ENCODE measurements around the gene SUSD6. TPM values are rescaled to one million over a fixed set of nuclear protein-coding genes. Genes with fewer than 3 reads are reported as not detected.

The SUSD6 gene
- polyA plus RNA-seq, 1 donor from 2014 or later, result 14.3 TPM

- Mint-ChIP-seq H3K27me3 (no peaks in the 10 kb centered on the region), H3K4me1 (peaks cover 50 to 65% (median 63%) of the 10 kb centered on the region in 3 donors)
Measured at GRCh38 chr14:69700575-69700974, 89.2 kb downstream of the SUSD6 start.

DNA sequence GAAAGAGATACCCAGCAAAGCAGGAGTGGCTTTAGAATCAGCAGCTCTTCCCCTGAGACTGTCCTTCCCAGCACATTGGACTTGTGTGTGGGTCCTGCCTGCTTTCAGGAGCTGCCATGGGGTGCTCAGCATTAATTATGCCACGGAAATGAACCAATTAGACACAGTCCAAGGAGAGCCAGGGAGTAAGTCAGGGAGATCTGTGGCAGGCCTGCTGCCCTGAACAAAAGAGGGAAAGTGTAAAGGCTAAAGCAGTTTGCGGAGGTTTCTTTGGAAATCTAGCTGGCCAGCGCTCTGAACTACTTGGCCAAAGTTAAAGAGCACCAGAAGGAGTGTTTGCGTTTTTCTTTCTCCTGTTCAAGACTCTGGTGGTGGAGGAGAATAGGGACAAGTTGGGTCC, 89.9 kb downstream of the SUSD6 start:
- peaks cover 45 to 63% (median 58%) of the 10 kb centered on the region in 3 donors for H3K4me1 Mint-ChIP-seq

More at GRCh38 chr14:69700575-69700974, 89.2 kb downstream of the SUSD6 start:
- H3K36me3 Mint-ChIP-seq, result peaks cover 2% of the 10 kb centered on the region
- no peak overlapping the region for H3K4me3 Mint-ChIP-seq
- no peaks in the 10 kb centered on the region for H3K9me3 Mint-ChIP-seq
- H3K27ac Mint-ChIP-seq, result peak overlapping the region in 1 of 3 donors; percentile 73

DNA sequence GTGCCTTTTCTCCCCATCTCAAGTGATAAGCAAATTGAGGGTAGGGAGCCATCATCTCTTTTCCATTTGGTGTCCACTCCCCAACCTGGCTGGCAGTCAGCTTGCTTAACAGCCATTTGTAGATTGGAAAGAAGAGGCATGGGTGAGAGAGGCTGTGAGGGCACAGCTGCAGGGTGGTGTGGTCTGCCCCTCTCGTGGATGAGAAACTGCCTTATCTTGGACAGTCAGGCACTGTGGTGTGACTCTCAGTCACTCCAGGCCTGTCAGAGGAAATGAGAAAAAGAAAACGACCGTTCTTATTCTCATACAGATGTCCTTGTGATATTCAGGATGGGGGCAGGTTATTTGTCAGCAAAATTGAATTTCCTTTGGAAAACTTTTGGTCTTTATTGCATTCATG, 90.5 kb downstream of the SUSD6 start:
- Mint-ChIP-seq H3K4me3 (no peak overlapping the region), H3K27me3 (no peaks in the 10 kb centered on the region), H3K4me1 (peaks cover 40 to 60% (median 53%) of the 10 kb centered on the region in 3 donors), H3K27ac (peak overlapping the region in 2 of 3 donors; percentile 68 to 90), H3K36me3 (peaks cover 5% of the 10 kb centered on the region), H3K9me3 (no peaks in the 10 kb centered on the region)

More for the DNA sequence above, 89.9 kb downstream of the SUSD6 start:
- Mint-ChIP-seq H3K9me3 (no peaks in the 10 kb centered on the region), H3K27ac (no peak overlapping the region), H3K27me3 (no peaks in the 10 kb centered on the region), H3K4me3 (no peak overlapping the region), H3K36me3 (peaks cover 5% of the 10 kb centered on the region)

DNA sequence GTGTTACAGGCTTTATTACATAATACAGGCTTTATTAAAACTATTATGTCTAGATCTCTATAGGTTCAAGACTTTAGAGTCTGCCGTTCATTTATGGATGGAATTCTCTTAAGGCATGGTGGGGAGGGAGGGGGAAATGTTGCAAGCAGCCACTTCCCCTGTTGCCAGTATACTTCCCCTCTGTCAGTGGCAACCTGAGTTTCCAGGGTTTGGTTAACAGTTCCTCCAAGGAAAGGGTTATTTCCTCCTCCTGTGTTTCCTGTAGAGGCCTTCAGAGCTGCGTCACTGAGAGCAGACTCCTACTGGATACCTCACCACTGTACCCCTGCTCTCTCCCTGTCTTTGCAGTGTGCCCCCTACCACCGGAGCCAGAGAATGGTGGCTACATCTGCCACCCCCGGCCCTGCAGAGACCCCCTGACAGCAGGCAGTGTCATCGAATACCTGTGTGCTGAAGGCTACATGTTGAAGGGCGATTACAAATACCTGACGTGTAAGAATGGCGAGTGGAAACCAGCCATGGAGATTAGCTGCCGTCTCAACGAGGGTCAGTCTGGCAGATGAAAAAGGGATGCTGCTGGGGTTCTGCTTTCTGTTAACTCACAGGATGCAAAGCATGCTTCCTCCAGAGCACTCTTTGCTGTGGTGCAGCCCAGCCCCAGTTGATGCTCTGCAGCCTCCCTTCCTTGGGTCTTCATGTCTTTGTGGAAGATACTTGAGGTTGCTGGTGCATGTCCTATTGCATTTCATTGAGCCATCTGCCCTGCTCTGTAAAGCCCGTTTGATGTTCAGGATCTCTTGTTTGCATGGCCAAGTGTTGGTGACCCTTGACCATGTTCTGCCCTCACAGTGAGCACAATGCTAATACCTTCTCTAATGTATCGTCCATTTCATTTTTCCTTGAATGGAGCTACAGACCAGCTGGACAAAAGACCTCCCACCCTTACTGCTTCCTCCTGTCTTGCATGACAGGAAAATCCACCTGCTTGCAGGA, 91.9 kb downstream of the SUSD6 start:
- Mint-ChIP-seq H3K27me3 (no peaks in the 10 kb centered on the region), H3K27ac (peak overlapping the region; percentile 68 to 90 (median 90)), H3K4me1 (peaks cover 38 to 59% (median 50%) of the 10 kb centered on the region in 3 donors), H3K4me3 (peak overlapping the region in 3 of 4 donors; percentile 42 to 75 (median 72)), H3K9me3 (no peaks in the 10 kb centered on the region), H3K36me3 (peaks cover 6% of the 10 kb centered on the region)

- no peaks in the 10 kb centered on the region for H3K27me3 Mint-ChIP-seq
- peaks cover 40 to 52% (median 43%) of the 10 kb centered on the region in 3 donors for H3K4me1 Mint-ChIP-seq
- H3K9me3 Mint-ChIP-seq, result no peaks in the 10 kb centered on the region
- no peak overlapping the region for H3K4me3 Mint-ChIP-seq
- peaks cover 6% of the 10 kb centered on the region for H3K36me3 Mint-ChIP-seq
- no peak overlapping the region for H3K27ac Mint-ChIP-seq
Measured at GRCh38 chr14:69704319-69704718, 92.9 kb downstream of the SUSD6 start.

- no peaks in the 10 kb centered on the region for H3K9me3 Mint-ChIP-seq
- peaks cover 28 to 43% (median 36%) of the 10 kb centered on the region in 3 donors for H3K4me1 Mint-ChIP-seq
- H3K4me3 Mint-ChIP-seq, result no peak overlapping the region
- peak overlapping the region in 2 of 3 donors; percentile 16 for H3K27ac Mint-ChIP-seq
- H3K36me3 Mint-ChIP-seq, result peaks cover 8% of the 10 kb centered on the region
- H3K27me3 Mint-ChIP-seq, result no peaks in the 10 kb centered on the region
Measured at GRCh38 chr14:69705706-69706105, 94.3 kb downstream of the SUSD6 start.

DNA sequence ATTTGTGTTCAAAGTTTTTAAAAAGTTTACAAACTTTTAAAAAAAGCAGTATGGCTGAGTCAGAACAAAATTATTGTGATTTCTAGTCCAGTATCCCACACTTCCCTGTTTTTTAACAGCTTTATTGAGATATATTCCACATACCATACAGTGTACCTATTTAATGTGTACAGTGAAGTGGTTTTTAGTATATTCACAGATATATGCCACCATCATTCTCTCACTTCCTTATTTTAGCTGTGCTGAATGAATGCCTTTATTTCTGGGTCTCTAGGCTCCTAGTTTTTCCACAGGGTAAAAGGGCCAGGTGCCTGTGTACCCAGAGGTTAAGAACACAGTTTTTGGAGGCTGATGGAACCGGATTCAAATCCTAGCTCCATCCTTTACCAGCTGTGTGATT, 96.7 kb downstream of the SUSD6 start:
- Mint-ChIP-seq H3K27ac (peak overlapping the region; percentile 25 to 67 (median 40)), H3K4me1 (peaks cover 19 to 28% (median 22%) of the 10 kb centered on the region in 3 donors), H3K27me3 (no peaks in the 10 kb centered on the region), H3K36me3 (peaks cover 8% of the 10 kb centered on the region), H3K9me3 (no peaks in the 10 kb centered on the region), H3K4me3 (no peak overlapping the region)

DNA sequence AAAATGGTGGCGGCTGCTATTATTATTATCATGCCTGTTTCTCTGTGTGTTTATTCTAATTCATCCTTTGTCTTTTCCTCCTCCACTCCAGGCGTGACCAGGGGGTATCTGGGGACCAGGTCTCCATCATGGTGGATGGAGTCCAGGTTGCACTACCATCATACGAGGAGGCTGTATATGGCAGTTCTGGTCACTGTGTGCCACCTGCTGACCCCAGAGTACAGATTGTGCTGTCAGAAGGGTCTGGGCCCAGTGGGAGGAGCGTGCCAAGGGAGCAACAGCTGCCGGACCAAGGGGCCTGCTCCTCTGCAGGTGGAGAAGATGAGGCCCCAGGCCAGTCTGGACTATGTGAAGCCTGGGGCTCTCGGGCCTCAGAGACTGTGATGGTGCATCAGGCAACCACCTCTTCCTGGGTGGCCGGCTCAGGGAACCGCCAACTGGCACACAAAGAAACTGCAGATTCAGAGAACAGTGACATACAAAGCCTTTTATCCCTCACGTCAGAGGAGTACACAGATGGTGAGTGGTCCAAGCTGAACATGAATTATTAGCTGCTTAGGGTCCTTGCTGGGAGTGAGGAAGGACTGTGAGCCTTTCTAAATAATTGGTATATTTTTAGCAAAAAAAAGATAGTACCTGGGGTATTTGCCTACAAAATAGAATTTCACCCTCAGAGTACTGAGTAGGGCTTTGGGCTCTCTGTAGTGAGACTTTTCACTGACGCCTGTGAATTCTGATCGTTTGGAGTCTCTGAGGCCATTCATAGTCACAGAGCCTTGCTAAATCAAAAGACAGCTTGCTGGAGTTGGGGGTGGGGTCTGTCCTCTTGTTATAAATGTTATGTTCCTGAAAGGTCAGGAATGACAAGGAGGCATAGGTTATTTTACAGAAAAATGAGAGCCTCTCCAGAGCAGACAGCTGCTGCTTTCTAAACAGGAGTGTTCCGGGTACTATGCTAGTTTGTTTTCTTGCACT, 97.5 kb downstream of the SUSD6 start:
- H3K27ac Mint-ChIP-seq, result peak overlapping the region in 2 of 3 donors; percentile 25 to 40
- no peaks in the 10 kb centered on the region for H3K27me3 Mint-ChIP-seq
- no peak overlapping the region for H3K4me3 Mint-ChIP-seq
- H3K36me3 Mint-ChIP-seq, result peaks cover 8% of the 10 kb centered on the region
- H3K4me1 Mint-ChIP-seq, result peaks cover 11 to 20% (median 13%) of the 10 kb centered on the region in 3 donors
- H3K9me3 Mint-ChIP-seq, result no peaks in the 10 kb centered on the region

GRCh38 chr14:69710378-69710777, 99.0 kb downstream of the SUSD6 start:
- Mint-ChIP-seq H3K4me1 (peaks cover 8 to 19% (median 10%) of the 10 kb centered on the region in 3 donors), H3K27me3 (no peaks in the 10 kb centered on the region), H3K27ac (peak overlapping the region in 1 of 3 donors; percentile 84), H3K4me3 (no peak overlapping the region), H3K9me3 (no peaks in the 10 kb centered on the region), H3K36me3 (peaks cover 7% of the 10 kb centered on the region)

DNA sequence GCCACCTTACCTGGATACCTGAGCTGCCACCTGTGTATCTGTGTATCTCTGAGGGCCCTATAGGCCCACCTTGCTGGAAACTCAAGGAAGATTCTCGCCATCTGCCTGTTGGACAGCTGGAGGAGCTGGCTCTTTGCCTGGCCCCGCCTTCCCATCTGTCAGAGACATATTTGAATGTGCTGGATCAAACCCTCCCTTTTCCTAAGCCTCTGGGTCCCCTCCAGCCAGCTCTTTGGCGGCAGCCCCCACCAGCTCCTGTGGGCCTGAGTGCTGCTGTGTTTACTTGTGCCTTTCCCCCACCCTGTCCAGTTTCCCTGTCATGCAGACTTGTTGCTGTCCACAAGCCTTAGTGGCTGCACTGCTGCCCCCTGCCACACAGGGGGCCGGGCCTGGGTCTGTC, 99.7 kb downstream of the SUSD6 start:
- Mint-ChIP-seq H3K27ac (no peak overlapping the region), H3K9me3 (no peaks in the 10 kb centered on the region), H3K36me3 (peaks cover 4% of the 10 kb centered on the region), H3K4me1 (peaks cover 8 to 14% (median 10%) of the 10 kb centered on the region in 3 donors), H3K4me3 (no peak overlapping the region), H3K27me3 (no peaks in the 10 kb centered on the region)

DNA sequence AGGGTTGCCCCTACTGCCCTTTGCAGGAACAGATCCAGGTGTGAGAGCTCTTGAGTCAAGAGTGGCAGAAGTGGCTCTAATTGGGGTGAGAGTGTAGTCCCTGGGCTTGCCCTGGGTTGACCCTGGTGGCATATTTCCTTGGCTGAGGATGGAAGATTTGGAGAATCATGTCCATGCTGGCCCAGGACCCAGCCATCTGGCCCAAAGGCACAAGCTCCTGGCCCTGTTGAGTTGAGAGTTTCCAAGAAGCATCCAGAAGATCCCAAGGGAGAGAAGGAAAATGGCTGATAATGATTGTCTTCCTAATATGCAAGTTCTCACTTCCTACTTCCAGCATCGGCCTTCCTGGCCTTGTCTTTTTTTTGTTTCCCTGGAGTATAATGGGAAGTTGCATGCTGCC, 100.1 kb downstream of the SUSD6 start:
- H3K27me3 Mint-ChIP-seq, result no peaks in the 10 kb centered on the region
- no peak overlapping the region for H3K27ac Mint-ChIP-seq
- H3K9me3 Mint-ChIP-seq, result no peaks in the 10 kb centered on the region
- peaks cover 4% of the 10 kb centered on the region for H3K36me3 Mint-ChIP-seq
- no peak overlapping the region for H3K4me3 Mint-ChIP-seq
- H3K4me1 Mint-ChIP-seq, result peaks cover 8 to 13% (median 10%) of the 10 kb centered on the region in 3 donors

GRCh38 chr14:69711881-69712560, 100.6 kb downstream of the SUSD6 start:
- Mint-ChIP-seq H3K36me3 (peaks cover 2% of the 10 kb centered on the region), H3K4me1 (peaks cover 8 to 12% (median 9%) of the 10 kb centered on the region in 3 donors), H3K27me3 (no peaks in the 10 kb centered on the region), H3K4me3 (no peak overlapping the region), H3K27ac (no peak overlapping the region), H3K9me3 (no peaks in the 10 kb centered on the region)

GRCh38 chr14:69712599-69713088, 101.2 kb downstream of the SUSD6 start:
- peaks cover 6 to 10% (median 8%) of the 10 kb centered on the region in 3 donors for H3K4me1 Mint-ChIP-seq
- no peaks in the 10 kb centered on the region for H3K27me3 Mint-ChIP-seq
- H3K27ac Mint-ChIP-seq, result peak overlapping the region in 1 of 3 donors; percentile 21
- H3K36me3 Mint-ChIP-seq, result peaks cover 2% of the 10 kb centered on the region
- no peak overlapping the region for H3K4me3 Mint-ChIP-seq
- no peaks in the 10 kb centered on the region for H3K9me3 Mint-ChIP-seq

DNA sequence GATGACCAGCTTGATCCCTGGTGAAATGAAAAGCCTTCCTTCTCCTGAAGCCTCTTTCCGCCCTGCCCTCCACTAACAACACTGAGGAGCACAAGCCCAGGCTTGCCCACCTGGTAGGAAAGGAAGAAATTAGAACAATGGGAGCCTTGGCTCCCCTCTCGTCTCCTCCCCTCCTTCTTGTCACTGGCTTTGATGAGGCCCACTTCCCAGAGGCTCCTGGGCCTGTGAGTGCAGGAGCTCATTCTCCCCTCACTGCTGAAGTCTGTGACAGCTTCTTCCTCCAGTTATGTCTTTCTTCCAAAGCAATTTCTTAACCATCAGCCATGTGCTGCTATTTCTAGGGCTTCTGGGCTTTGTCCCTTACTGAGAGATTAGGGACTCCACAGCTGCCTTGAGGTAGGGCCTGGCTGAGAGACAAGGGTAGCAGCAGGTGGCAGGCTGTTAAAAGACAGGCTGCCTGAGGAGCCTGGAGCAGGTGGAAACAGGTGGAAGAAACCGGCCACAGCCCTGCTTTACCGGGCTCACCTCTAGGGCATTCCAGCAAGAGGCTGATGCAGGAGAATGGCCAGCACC, 101.9 kb downstream of the SUSD6 start:
- no peak overlapping the region for H3K4me3 Mint-ChIP-seq
- H3K36me3 Mint-ChIP-seq, result peaks cover 2% of the 10 kb centered on the region

More for the DNA sequence above, 101.9 kb downstream of the SUSD6 start:
- H3K4me1 Mint-ChIP-seq, result peaks cover under 1 to 5% (median 4%) of the 10 kb centered on the region in 3 donors
- H3K27ac Mint-ChIP-seq, result peak overlapping the region in 1 of 3 donors; percentile 21
- H3K9me3 Mint-ChIP-seq, result no peaks in the 10 kb centered on the region
- H3K27me3 Mint-ChIP-seq, result no peaks in the 10 kb centered on the region

All from IgD-negative memory B cell (primary cell).